GM12878 (cell line): Measurements from ENCODE around the gene DLG2.

Experiments used
- BCL11A ChIP-seq: IDR thresholded peaks from 2 replicates; pipeline ENCODE4 v1.6.1; 2011; ENCODE audit warnings: low read depth, low read length
- CEBPB ChIP-seq, 2 experiments: fragments of 150-350 bp in 1 of 2; IDR thresholded peaks; 2 replicates each; pipeline ENCODE4 v1.6.1; 2012 to 2014; ENCODE audit warnings: low read depth in 2 of 2, low read length in 2 of 2, borderline replicate concordance in 1 of 2, inconsistent platforms in 1 of 2
- CREB1 ChIP-seq: IDR thresholded peaks from 2 replicates; pipeline ENCODE4 v1.6.1; 2012; ENCODE audit warnings: low read depth, mild to moderate bottlenecking, inconsistent platforms
- POLR2A ChIP-seq: IDR thresholded peaks from 2 replicates; pipeline ENCODE4 v1.6.1; 2011; ENCODE audit warnings: low read depth, mild to moderate bottlenecking, low read length
- REST ChIP-seq: IDR thresholded peaks from 2 replicates; pipeline ENCODE4 v1.6.1; 2012; ENCODE audit warnings: mild to moderate bottlenecking, low read depth, low read length
- TCF12 ChIP-seq: IDR thresholded peaks from 2 replicates; pipeline ENCODE4 v1.6.1; 2011; ENCODE audit warnings: low read depth, mild to moderate bottlenecking, low read length
- TCF7 ChIP-seq: IDR thresholded peaks from 2 replicates; pipeline ENCODE4 v1.6.1; 2014; ENCODE audit warnings: antibody characterized with exemption, borderline replicate concordance
- ZNF384 ChIP-seq: IDR thresholded peaks from 2 replicates; pipeline ENCODE4 v1.6.1; 2012; ENCODE audit warnings: low read depth, mild to moderate bottlenecking, low read length, improper control_type of control experiment, borderline replicate concordance
- ZSCAN29 ChIP-seq: fragments of 450-650 bp; IDR thresholded peaks from 2 replicates; pipeline ENCODE4 v1.6.1; 2017; ENCODE audit warnings: mild to moderate bottlenecking, moderate library complexity

DNA sequence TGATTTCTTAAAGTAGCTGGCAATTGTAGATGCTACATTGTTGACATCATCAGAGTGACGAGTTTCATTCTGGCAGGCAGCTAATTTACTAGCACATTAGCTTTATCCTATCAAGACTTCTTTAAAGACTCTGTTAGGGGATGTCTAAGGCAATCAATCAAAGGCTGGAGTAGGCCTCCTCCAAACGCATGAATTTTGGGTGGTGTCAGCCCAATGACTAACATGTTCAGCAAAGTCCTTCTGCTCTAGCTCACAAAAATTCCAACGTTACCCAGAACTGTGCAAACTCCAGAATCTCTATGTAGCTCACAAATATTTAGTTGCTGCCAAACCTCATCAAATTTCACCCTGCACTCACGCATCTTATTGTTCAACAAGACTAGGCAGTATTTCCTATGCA is 395.6 kb downstream of the DLG2 start:
- TF ChIP-seq POLR2A = no peak
- TF ChIP-seq CREB1 = no peak
- no peak for TF ChIP-seq BCL11A
- TF ChIP-seq TCF12 = no peak
- no peak for TF ChIP-seq ZSCAN29
- TF ChIP-seq TCF7 = no peak
- TF ChIP-seq CEBPB (IDR thresholded peaks at IDR 0.05; ENCODE audit: borderline replicate concordance in 1 of 2, low read depth in 2 of 2, low read length in 2 of 2) = no peak
- no peak for TF ChIP-seq ZNF384
- TF ChIP-seq REST = no peak
